GM12878 (cell line): ENCODE data around the gene ZNF805. TPM values are rescaled to one million over a fixed set of nuclear protein-coding genes. Genes with fewer than 3 reads are reported as not detected.

Experiments used
- CHD4 ChIP-seq: fragments of 200-600 bp; sonication (generic); IDR thresholded peaks from 2 replicates; pipeline ENCODE4 v1.6.1; 2016; ENCODE audit warnings: mild to moderate bottlenecking
- HCFC1 ChIP-seq: fragments of 150-350 bp; IDR thresholded peaks from 2 replicates; pipeline ENCODE4 v1.6.1; 2014; ENCODE audit warnings: low read length
- HDAC6 ChIP-seq: fragments of 200-600 bp; sonication (generic); IDR thresholded peaks from one replicate; pipeline ENCODE4 v1.8.0; 2017; ENCODE audit warnings: antibody characterized with exemption; ENCODE audit not compliant: unreplicated experiment
- KAT2A ChIP-seq: conservative IDR thresholded peaks from 2 replicates; pipeline ENCODE4 v1.6.1; 2011; ENCODE audit warnings: low read depth, low read length; ENCODE audit not compliant: control insufficient read depth
- MEF2B ChIP-seq: fragments of 450-650 bp; IDR thresholded peaks from 2 replicates; pipeline ENCODE4 v1.6.1; 2018; ENCODE audit warnings: mild to moderate bottlenecking, moderate library complexity; ENCODE audit not compliant: partially characterized antibody, poor library complexity, severe bottlenecking
- MTA3 ChIP-seq: IDR thresholded peaks from 2 replicates; pipeline ENCODE4 v1.6.1; 2012; ENCODE audit warnings: low read length, inconsistent platforms, borderline replicate concordance
- NBN ChIP-seq: fragments of 450-650 bp; IDR thresholded peaks from 2 replicates; pipeline ENCODE4 v1.6.1; 2016
- POLR2AphosphoS2 ChIP-seq: IDR thresholded peaks from 2 replicates; pipeline ENCODE4 v1.6.1; 2011; ENCODE audit warnings: low read depth, mild to moderate bottlenecking, low read length, improper control_type of control experiment, moderate library complexity
- RELA ChIP-seq: fragments of 450-650 bp; IDR thresholded peaks from 2 replicates; pipeline ENCODE4 v1.8.0; 2014; ENCODE audit warnings: borderline replicate concordance; ENCODE audit not compliant: partially characterized antibody
- RFX5 ChIP-seq: IDR thresholded peaks from 2 replicates; pipeline ENCODE4 v1.6.1; 2011; ENCODE audit warnings: low read depth, low read length, improper control_type of control experiment
- SRF ChIP-seq, 2 experiments: IDR thresholded peaks; 2 replicates each; pipeline ENCODE4 v1.6.1; 2011; ENCODE audit warnings: low read depth in 2 of 2, low read length in 2 of 2, mild to moderate bottlenecking in 1 of 2, moderate library complexity in 1 of 2
- TARDBP ChIP-seq: IDR thresholded peaks from 2 replicates; pipeline ENCODE4 v1.6.1; 2016; ENCODE audit warnings: borderline replicate concordance
- WRNIP1 ChIP-seq: IDR thresholded peaks from 2 replicates; pipeline ENCODE4 v1.6.1; 2011; ENCODE audit warnings: low read depth, low read length, improper control_type of control experiment, borderline replicate concordance
- YBX1 ChIP-seq: fragments of 450-650 bp; IDR thresholded peaks from 2 replicates; pipeline ENCODE4 v1.6.1; 2016; ENCODE audit warnings: antibody characterized with exemption
- ZNF207 ChIP-seq: fragments of 450-650 bp; IDR thresholded peaks from 2 replicates; pipeline ENCODE4 v1.6.1; 2014; ENCODE audit warnings: antibody characterized with exemption, mild to moderate bottlenecking, borderline replicate concordance
- ZNF217 ChIP-seq: fragments of 450-650 bp; IDR thresholded peaks from 2 replicates; pipeline ENCODE4 v1.6.1; 2017; ENCODE audit warnings: antibody characterized with exemption, mild to moderate bottlenecking
- polyA plus RNA-seq, 11 experiments: library from polyadenylated mRNA; depleted of rRNA in 4 of 11; unstranded in 6 of 11; stranded (reverse) in 5 of 11; fragments of >200 nt; fragmentation: Nextera tagmentation in 4 of 11; fragmentation: Illumina TruSeq in 1 of 11; extraction: Ambion mirVana in 4 of 11; extraction: Trizol in 1 of 11; gene quantifications; 1 replicate in 1 of 11; 2 replicates in 10 of 11; pipeline versions ENCODE4 v1.2.1 to v1.2.3, GENCODE V29; 2011 to 2016; ENCODE audit warnings: inconsistent platforms in 2 of 11, missing spikeins in 2 of 11, low read depth in 1 of 11
- total RNA-seq, 4 experiments: library from RNA; depleted of rRNA in 3 of 4; stranded (reverse); fragments of >200 nt in 3 of 4; fragmentation: Illumina TruSeq in 1 of 4; extraction: Trizol in 1 of 4; gene quantifications; 2 replicates each; pipeline versions ENCODE4 v1.2.1 to v1.2.3, GENCODE V29; 2013 to 2021
- TF ChIP-seq, protein P1 (sequence below): IDR thresholded peaks from 2 replicates; pipeline ENCODE4 v1.6.1; 2011; ENCODE audit warnings: mild to moderate bottlenecking, low read depth, low read length, moderate library complexity; ENCODE audit not compliant: insufficient replicate concordance
- TF ChIP-seq, protein P2 (sequence below): IDR thresholded peaks from 2 replicates; pipeline ENCODE4 v1.6.1; 2011; ENCODE audit warnings: borderline replicate concordance, low read depth, mild to moderate bottlenecking, moderate library complexity, low read length; ENCODE audit not compliant: insufficient read depth, poor library complexity, severe bottlenecking
- TF ChIP-seq, protein P3 (sequence below): fragments of 450-650 bp; IDR thresholded peaks from 2 replicates; pipeline ENCODE4 v1.6.1; 2017; ENCODE audit warnings: low read depth, mild to moderate bottlenecking, moderate library complexity
- TF ChIP-seq, protein P4 (sequence below): IDR thresholded peaks from 2 replicates; pipeline ENCODE4 v1.6.1; 2012; ENCODE audit warnings: improper control_type of control experiment, low read depth, low read length; ENCODE audit not compliant: insufficient replicate concordance

ZNF805 gene
- total and polyA plus RNA-seq, 10 of the 15 experiments (the other 5 are each of a cell fraction or from before 2014, with no cell fraction given), result 0.31 to 8.9 (median 2.3) TPM

DNA sequence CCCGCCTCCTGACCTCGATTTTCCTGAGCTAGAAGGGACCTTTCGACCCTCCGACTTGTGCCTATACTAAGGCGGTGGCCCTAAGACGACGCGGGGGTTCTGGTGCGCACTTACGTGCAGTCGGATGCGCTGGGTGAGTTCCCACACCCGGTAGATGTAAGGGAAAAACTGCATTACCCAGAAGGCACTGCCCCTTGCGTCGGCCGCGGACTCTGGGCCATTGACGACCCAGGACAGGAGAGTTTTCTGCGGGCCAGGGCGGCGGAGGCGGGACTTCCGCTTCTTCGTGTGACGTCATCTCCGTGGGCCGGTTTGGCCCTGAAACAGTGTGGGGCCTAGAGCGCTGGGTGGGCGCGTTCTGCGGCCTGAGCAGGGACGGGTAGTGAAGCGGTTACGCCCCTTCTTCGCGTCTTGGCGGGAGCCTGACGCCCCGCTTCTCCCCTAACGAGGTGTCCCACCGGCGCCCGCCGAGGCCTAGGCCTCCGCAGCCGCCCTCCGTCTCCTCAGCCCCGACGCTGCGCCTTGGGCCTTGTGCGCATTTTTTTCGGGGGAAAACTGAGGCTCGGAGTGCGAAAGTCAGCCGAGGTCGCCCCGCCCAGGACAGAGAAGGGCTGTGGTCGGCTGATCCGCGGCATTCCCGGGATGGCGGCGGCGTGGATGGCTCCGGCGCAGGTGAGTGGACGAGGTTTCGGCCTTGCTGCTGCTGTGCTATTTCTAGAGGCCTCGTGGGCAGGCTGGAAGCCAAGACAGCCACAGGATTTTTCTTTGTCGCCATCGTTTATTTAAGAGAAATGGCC, 39.9 kb downstream of the ZNF805 start, which contains the start of gene ZNF460 (continued):
- TF ChIP-seq, protein P1, sequence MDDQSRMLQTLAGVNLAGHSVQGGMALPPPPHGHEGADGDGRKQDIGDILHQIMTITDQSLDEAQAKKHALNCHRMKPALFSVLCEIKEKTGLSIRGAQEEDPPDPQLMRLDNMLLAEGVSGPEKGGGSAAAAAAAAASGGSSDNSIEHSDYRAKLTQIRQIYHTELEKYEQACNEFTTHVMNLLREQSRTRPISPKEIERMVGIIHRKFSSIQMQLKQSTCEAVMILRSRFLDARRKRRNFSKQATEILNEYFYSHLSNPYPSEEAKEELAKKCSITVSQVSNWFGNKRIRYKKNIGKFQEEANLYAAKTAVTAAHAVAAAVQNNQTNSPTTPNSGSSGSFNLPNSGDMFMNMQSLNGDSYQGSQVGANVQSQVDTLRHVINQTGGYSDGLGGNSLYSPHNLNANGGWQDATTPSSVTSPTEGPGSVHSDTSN, result peak; percentile 16
- TF ChIP-seq CHD4, result no peak
- 0 out of 2 replicates have a peak, but pooled peaks have one; percentile 47 for TF ChIP-seq ZNF207
- TF ChIP-seq TARDBP, result peak; percentile 72; the same call in 1 of the 2 replicates
- TF ChIP-seq POLR2AphosphoS2, result peak; percentile 76; the same call in 1 of the 2 replicates
- peak; percentile 99 for TF ChIP-seq NBN
- no peak for TF ChIP-seq MTA3
- TF ChIP-seq YBX1, result no peak
- peak; percentile 55 for TF ChIP-seq RELA
- peak; percentile 90 for TF ChIP-seq HCFC1
- no peak for TF ChIP-seq WRNIP1
- TF ChIP-seq HDAC6, result no peak
- no peak for TF ChIP-seq MEF2B
- TF ChIP-seq SRF (IDR thresholded peaks at IDR 0.05; ENCODE audit: low read depth in 2 of 2, low read length in 2 of 2), result peak in 1 of 2 experiments; percentile 61; a peak in 1 of 4 replicates
- TF ChIP-seq RFX5, result no peak
- TF ChIP-seq ZNF217, result no peak
- TF ChIP-seq, protein P2, sequence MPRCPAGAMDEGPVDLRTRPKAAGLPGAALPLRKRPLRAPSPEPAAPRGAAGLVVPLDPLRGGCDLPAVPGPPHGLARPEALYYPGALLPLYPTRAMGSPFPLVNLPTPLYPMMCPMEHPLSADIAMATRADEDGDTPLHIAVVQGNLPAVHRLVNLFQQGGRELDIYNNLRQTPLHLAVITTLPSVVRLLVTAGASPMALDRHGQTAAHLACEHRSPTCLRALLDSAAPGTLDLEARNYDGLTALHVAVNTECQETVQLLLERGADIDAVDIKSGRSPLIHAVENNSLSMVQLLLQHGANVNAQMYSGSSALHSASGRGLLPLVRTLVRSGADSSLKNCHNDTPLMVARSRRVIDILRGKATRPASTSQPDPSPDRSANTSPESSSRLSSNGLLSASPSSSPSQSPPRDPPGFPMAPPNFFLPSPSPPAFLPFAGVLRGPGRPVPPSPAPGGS, result no peak
- no peak for TF ChIP-seq KAT2A
- TF ChIP-seq, protein P3, sequence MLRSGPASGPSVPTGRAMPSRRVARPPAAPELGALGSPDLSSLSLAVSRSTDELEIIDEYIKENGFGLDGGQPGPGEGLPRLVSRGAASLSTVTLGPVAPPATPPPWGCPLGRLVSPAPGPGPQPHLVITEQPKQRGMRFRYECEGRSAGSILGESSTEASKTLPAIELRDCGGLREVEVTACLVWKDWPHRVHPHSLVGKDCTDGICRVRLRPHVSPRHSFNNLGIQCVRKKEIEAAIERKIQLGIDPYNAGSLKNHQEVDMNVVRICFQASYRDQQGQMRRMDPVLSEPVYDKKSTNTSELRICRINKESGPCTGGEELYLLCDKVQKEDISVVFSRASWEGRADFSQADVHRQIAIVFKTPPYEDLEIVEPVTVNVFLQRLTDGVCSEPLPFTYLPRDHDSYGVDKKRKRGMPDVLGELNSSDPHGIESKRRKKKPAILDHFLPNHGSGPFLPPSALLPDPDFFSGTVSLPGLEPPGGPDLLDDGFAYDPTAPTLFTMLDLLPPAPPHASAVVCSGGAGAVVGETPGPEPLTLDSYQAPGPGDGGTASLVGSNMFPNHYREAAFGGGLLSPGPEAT, result no peak
- TF ChIP-seq, protein P4, sequence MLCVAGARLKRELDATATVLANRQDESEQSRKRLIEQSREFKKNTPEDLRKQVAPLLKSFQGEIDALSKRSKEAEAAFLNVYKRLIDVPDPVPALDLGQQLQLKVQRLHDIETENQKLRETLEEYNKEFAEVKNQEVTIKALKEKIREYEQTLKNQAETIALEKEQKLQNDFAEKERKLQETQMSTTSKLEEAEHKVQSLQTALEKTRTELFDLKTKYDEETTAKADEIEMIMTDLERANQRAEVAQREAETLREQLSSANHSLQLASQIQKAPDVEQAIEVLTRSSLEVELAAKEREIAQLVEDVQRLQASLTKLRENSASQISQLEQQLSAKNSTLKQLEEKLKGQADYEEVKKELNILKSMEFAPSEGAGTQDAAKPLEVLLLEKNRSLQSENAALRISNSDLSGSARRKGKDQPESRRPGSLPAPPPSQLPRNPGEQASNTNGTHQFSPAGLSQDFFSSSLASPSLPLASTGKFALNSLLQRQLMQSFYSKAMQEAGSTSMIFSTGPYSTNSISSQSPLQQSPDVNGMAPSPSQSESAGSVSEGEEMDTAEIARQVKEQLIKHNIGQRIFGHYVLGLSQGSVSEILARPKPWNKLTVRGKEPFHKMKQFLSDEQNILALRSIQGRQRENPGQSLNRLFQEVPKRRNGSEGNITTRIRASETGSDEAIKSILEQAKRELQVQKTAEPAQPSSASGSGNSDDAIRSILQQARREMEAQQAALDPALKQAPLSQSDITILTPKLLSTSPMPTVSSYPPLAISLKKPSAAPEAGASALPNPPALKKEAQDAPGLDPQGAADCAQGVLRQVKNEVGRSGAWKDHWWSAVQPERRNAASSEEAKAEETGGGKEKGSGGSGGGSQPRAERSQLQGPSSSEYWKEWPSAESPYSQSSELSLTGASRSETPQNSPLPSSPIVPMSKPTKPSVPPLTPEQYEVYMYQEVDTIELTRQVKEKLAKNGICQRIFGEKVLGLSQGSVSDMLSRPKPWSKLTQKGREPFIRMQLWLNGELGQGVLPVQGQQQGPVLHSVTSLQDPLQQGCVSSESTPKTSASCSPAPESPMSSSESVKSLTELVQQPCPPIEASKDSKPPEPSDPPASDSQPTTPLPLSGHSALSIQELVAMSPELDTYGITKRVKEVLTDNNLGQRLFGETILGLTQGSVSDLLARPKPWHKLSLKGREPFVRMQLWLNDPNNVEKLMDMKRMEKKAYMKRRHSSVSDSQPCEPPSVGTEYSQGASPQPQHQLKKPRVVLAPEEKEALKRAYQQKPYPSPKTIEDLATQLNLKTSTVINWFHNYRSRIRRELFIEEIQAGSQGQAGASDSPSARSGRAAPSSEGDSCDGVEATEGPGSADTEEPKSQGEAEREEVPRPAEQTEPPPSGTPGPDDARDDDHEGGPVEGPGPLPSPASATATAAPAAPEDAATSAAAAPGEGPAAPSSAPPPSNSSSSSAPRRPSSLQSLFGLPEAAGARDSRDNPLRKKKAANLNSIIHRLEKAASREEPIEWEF, result no peak
